SK-N-SH (cell line): ENCODE measurements around the gene TMEM54. TPM values are rescaled to one million over a fixed set of nuclear protein-coding genes. Genes with fewer than 3 reads are reported as not detected.

Experiments
- CTCF ChIA-PET: fragments of 300-600, 350-600 bp; formaldehyde crosslinking; extraction: SDS; loops from one replicate; lab custom pipeline; 2021; lab: Yijun Ruan, JAX
- POLR2A ChIA-PET: fragments of 350-600 bp; sonication (Branson Sonifier 250); formaldehyde crosslinking; extraction: SDS; loops from one replicate; lab custom pipeline; 2020; ENCODE audit warnings: antibody characterized with exemption, inconsistent platforms; lab: Yijun Ruan, JAX
- DNase-seq: peaks from one replicate; pipeline ENCODE4 v3.0.0; 2012
- H2AFZ ChIP-seq: fragments of 200-600 bp; sonication (generic); 2 replicates; pipeline ENCODE4 v1.8.1; 2016; ENCODE audit warnings: antibody characterized with exemption, mild to moderate bottlenecking, low read depth
- H3F3A ChIP-seq: fragments of 200-600 bp; sonication (generic); replicated peaks from 2 replicates; pipeline ENCODE3; 2016; ENCODE audit warnings: antibody characterized with exemption, mild to moderate bottlenecking; ENCODE audit not compliant: insufficient read depth
- H3K27ac ChIP-seq, 2 experiments: fragments of 200-500 bp in 1 of 2; fragments of 200-600 bp in 1 of 2; sonication (Bioruptor generic) in 1 of 2; sonication (generic), shearing (Covaris generic) in 1 of 2; 2 replicates each; pipeline versions ENCODE4 v1.5.1 to v1.6.1; 2014 to 2016; ENCODE audit warnings: low read depth in 2 of 2, inconsistent platforms in 1 of 2, low read length in 1 of 2, mild to moderate bottlenecking in 1 of 2, mixed read lengths in 1 of 2
- H3K27me3 ChIP-seq: fragments of 200-600 bp; sonication (generic), shearing (Covaris generic); 2 replicates; pipeline ENCODE4 v1.6.1; 2016; ENCODE audit warnings: mixed run types; ENCODE audit not compliant: insufficient read depth
- H3K36me3 ChIP-seq, 2 experiments: fragments of 200-500 bp in 1 of 2; fragments of 200-600 bp in 1 of 2; sonication (Bioruptor generic) in 1 of 2; sonication (generic) in 1 of 2; replicated peaks in 1 of 2; 2 replicates each; pipeline versions ENCODE3 to v1.5.1; 2014 to 2016; ENCODE audit warnings: low read length in 1 of 2, mild to moderate bottlenecking in 1 of 2; ENCODE audit not compliant: insufficient read depth in 2 of 2, control insufficient read depth in 1 of 2
- H3K4me1 ChIP-seq, 2 experiments: fragments of 200-500 bp in 1 of 2; fragments of 200-600 bp in 1 of 2; sonication (Bioruptor generic) in 1 of 2; sonication (generic), shearing (Covaris generic) in 1 of 2; 2 replicates each; pipeline versions ENCODE4 v1.5.1 to v1.6.1; 2014 to 2016; ENCODE audit warnings: low read depth in 1 of 2, low read length in 1 of 2, mixed run types in 1 of 2; ENCODE audit not compliant: insufficient read depth in 2 of 2, control insufficient read depth in 1 of 2
- H3K4me2 ChIP-seq: fragments of 200-600 bp; sonication (generic), shearing (Covaris generic); 2 replicates; pipeline ENCODE4 v1.6.1; 2017; ENCODE audit warnings: mixed run types
- H3K4me3 ChIP-seq, 2 experiments: fragments of 200-500 bp in 1 of 2; fragments of 200-600 bp in 1 of 2; sonication (Bioruptor generic) in 1 of 2; sonication (generic), shearing (Covaris generic) in 1 of 2; 2 replicates each; pipeline versions ENCODE4 v1.5.1 to v1.8.1; 2014 to 2016; ENCODE audit warnings: low read depth in 2 of 2, inconsistent platforms in 1 of 2, low read length in 1 of 2, mild to moderate bottlenecking in 1 of 2, mixed read lengths in 1 of 2, moderate library complexity in 1 of 2
- H3K79me2 ChIP-seq: fragments of 200-600 bp; sonication (generic); 2 replicates; pipeline ENCODE4 v1.8.1; 2017; ENCODE audit warnings: mild to moderate bottlenecking; ENCODE audit not compliant: insufficient read depth
- H3K9ac ChIP-seq: fragments of 200-600 bp; sonication (generic); 2 replicates; pipeline ENCODE4 v1.6.1; 2017; ENCODE audit warnings: mixed run types
- H3K9me2 ChIP-seq: fragments of 200-600 bp; sonication (generic); 2 replicates; pipeline ENCODE4 v1.6.1; 2017; ENCODE audit warnings: mixed run types
- H3K9me3 ChIP-seq: fragments of 200-600 bp; sonication (generic); 2 replicates; pipeline ENCODE4 v1.6.1; 2017; ENCODE audit warnings: mixed run types, mild to moderate bottlenecking, moderate library complexity
- H4K20me1 ChIP-seq: fragments of 200-600 bp; sonication (generic); 2 replicates; pipeline ENCODE4 v1.6.1; 2017; ENCODE audit warnings: mild to moderate bottlenecking, mixed run types; ENCODE audit not compliant: insufficient read depth
- EZH2phosphoT487 ChIP-seq: fragments of 200-600 bp; sonication (generic); IDR thresholded peaks from 2 replicates; pipeline ENCODE4 v1.6.1; 2017; ENCODE audit warnings: low read depth, mixed run types, mild to moderate bottlenecking, antibody characterized with exemption, moderate library complexity, borderline replicate concordance
- FOXM1 ChIP-seq: IDR thresholded peaks from 2 replicates; pipeline ENCODE4 v1.4.0; 2012; ENCODE audit warnings: low read depth, mild to moderate bottlenecking
- GABPA ChIP-seq: IDR thresholded peaks from 2 replicates; pipeline ENCODE4 v1.4.0; 2012; ENCODE audit warnings: low read depth, mild to moderate bottlenecking
- GATA2 ChIP-seq: sonication (generic); formaldehyde crosslinking; IDR thresholded peaks from 2 replicates; pipeline ENCODE4 v1.5.0; 2020; ENCODE audit warnings: mild to moderate bottlenecking, missing genetic modification reagents
- IRF3 ChIP-seq: fragments of 150-350 bp; IDR thresholded peaks from 2 replicates; pipeline ENCODE4 v1.6.1; 2016; ENCODE audit warnings: mild to moderate bottlenecking, low read depth, low read length
- JUND ChIP-seq: IDR thresholded peaks from 2 replicates; pipeline ENCODE4 v1.4.0; 2012
- MAX ChIP-seq: IDR thresholded peaks from 2 replicates; pipeline ENCODE4 v1.4.0; 2012; ENCODE audit warnings: low read depth
- MEF2A ChIP-seq: IDR thresholded peaks from 2 replicates; pipeline ENCODE4 v1.4.0; 2012; ENCODE audit warnings: low read depth, borderline replicate concordance
- NFIC ChIP-seq: IDR thresholded peaks from 2 replicates; pipeline ENCODE4 v1.4.0; 2012; ENCODE audit warnings: borderline replicate concordance
- NRF1 ChIP-seq: IDR thresholded peaks from 2 replicates; pipeline ENCODE4 v1.6.1; 2012; ENCODE audit warnings: low read depth, mild to moderate bottlenecking, low read length
- POLR2AphosphoS5 ChIP-seq: IDR thresholded peaks from 2 replicates; pipeline ENCODE4 v1.6.1; 2012; ENCODE audit warnings: low read depth, low read length
- RAD21 ChIP-seq: IDR thresholded peaks from 2 replicates; pipeline ENCODE4 v1.6.1; 2012; ENCODE audit warnings: mild to moderate bottlenecking, low read length
- RCOR1 ChIP-seq: fragments of 150-350 bp; IDR thresholded peaks from 2 replicates; pipeline ENCODE4 v1.6.1; 2017; ENCODE audit warnings: antibody characterized with exemption, low read length
- REST ChIP-seq: IDR thresholded peaks from 2 replicates; pipeline ENCODE4 v1.6.1; 2012; ENCODE audit warnings: mild to moderate bottlenecking, low read depth, low read length, moderate library complexity
- RFX5 ChIP-seq: IDR thresholded peaks from 2 replicates; pipeline ENCODE4 v1.6.1; 2012; ENCODE audit warnings: mild to moderate bottlenecking, improper control_type of control experiment, low read length
- SMC3 ChIP-seq: IDR thresholded peaks from 2 replicates; pipeline ENCODE4 v1.6.1; 2012; ENCODE audit warnings: low read depth, low read length, improper control_type of control experiment
- TEAD4 ChIP-seq: IDR thresholded peaks from 2 replicates; pipeline ENCODE4 v1.4.0; 2012; ENCODE audit warnings: mild to moderate bottlenecking, borderline replicate concordance; ENCODE audit not compliant: insufficient read depth
- USF2 ChIP-seq: fragments of 150-350 bp; IDR thresholded peaks from 2 replicates; pipeline ENCODE4 v1.6.1; 2017; ENCODE audit warnings: antibody characterized with exemption, low read length, low read depth, borderline replicate concordance
- ZBTB33 ChIP-seq: IDR thresholded peaks from 2 replicates; pipeline ENCODE4 v1.4.0; 2012; ENCODE audit warnings: low read depth, borderline replicate concordance
- WGBS: methylation state at CpG from one replicate; pipeline ENCODE4 v1.1.6; 2017; ENCODE audit warnings: low lambda C conversion rate; 5-methylcytosine and 5-hydroxymethylcytosine counted together
- polyA plus RNA-seq, 3 experiments: library from polyadenylated mRNA; depleted of rRNA; stranded (reverse); fragments of >200 nt; gene quantifications; 2 replicates each; pipeline ENCODE4 v1.2.3, GENCODE V29; 2012

TMEM54 gene
- polyA plus RNA-seq, 1 of the 3 experiments (the other 2 are of a cell fraction): 66.6 TPM

GRCh38 chr1:32946413-32946812, 45.2 kb upstream of the TMEM54 start:
- POLR2A ChIA-PET: no interaction called here
- TF ChIP-seq MEF2A (no peak), FOXM1 (no peak), RAD21 (no peak), GATA2 (CRISPR knock-in tag) (no peak), SMC3 (no peak), MAX (no peak), IRF3 (no peak), POLR2AphosphoS5 (no peak), ZBTB33 (no peak), RCOR1 (no peak), EZH2phosphoT487 (no peak), JUND (no peak), TEAD4 (no peak), GABPA (no peak), RFX5 (no peak)
- Histone ChIP-seq H3K4me2 (no peak overlapping the region), H3K4me3 (no peak overlapping the region), H3K79me2 (peaks cover 35% of the 10 kb centered on the region), H3K9me2 (no peaks in the 10 kb centered on the region), H3K9ac (no peak overlapping the region), H3K9me3 (no peaks in the 10 kb centered on the region), H3K36me3 (peaks cover 32 to 38% of the 10 kb centered on the region in 2 experiments), H3K27me3 (no peaks in the 10 kb centered on the region), H3K27ac (no peak overlapping the region), H3K4me1 (peaks cover 2 to 3% of the 10 kb centered on the region in 2 experiments; a peak in 2 of 4 replicates), H3F3A (peaks cover 9% of the 10 kb centered on the region), H2AFZ (no peak overlapping the region), H4K20me1 (peaks cover 9% of the 10 kb centered on the region)
- no peak for DNase-seq
- WGBS: 96% methylated on average over 2 of the region's 2 CpGs
- CTCF ChIA-PET: interaction anchor here (0.8 to 2.0 kb wide), 4 partner anchors 9 to 118 kb away, joined by 3 to 8 read pairs (median 4); no protein-coding TSS in a partner anchor

- CTCF ChIA-PET: interaction anchor here (2.4 kb wide), 2 partner anchors 10 to 11 kb away, joined by 9 to 18 read pairs; no protein-coding TSS in a partner anchor
- Histone ChIP-seq H3K4me2 (no peak overlapping the region), H3K4me1 (peaks cover 0 to 13% of the 10 kb centered on the region in 2 experiments; a peak in 3 of 4 replicates), H3K9me3 (no peaks in the 10 kb centered on the region), H3K9ac (no peak overlapping the region), H3K79me2 (peaks cover 14% of the 10 kb centered on the region; the same call in 1 of the 2 replicates), H2AFZ (no peak overlapping the region), H3K36me3 (peaks cover 37 to 51% of the 10 kb centered on the region in 2 experiments), H3K27me3 (no peaks in the 10 kb centered on the region), H3K9me2 (no peaks in the 10 kb centered on the region), H4K20me1 (peaks cover 4% of the 10 kb centered on the region; the same call in 1 of the 2 replicates), H3F3A (peaks cover 14% of the 10 kb centered on the region), H3K4me3 (no peak overlapping the region), H3K27ac (no peak overlapping the region)
- DNase-seq: no peak
- no peak for TF ChIP-seq RCOR1
- TF ChIP-seq USF2: no peak
- TF ChIP-seq RAD21: no peak
- no peak for TF ChIP-seq NFIC
- no peak for TF ChIP-seq REST
- no peak for TF ChIP-seq NRF1
- TF ChIP-seq GATA2 (CRISPR knock-in tag): no peak
- no peak for TF ChIP-seq POLR2AphosphoS5
- no peak for TF ChIP-seq IRF3
- POLR2A ChIA-PET: no interaction called here
Measured at GRCh38 chr1:32944180-32944579, 43.0 kb upstream of the TMEM54 start.
